GM19099 (cell line): ENCODE measurements around the gene FLT1.

ENCODE experiments used
- POLR2A ChIP-seq: IDR thresholded peaks from 3 replicates; pipeline ENCODE4 v1.6.1; 2011; ENCODE audit warnings: low read depth; ENCODE audit not compliant: insufficient read length; ENCODE audit errors: extremely low read depth

FLT1 gene

GRCh38 chr13:28463481-28463880, 31.4 kb downstream of the FLT1 start:
- TF ChIP-seq POLR2A: no peak

- TF ChIP-seq POLR2A: no peak
These were observed 35.0 kb downstream of the FLT1 start for GRCh38 chr13:28459911-28460310.

- no peak for TF ChIP-seq POLR2A
These were observed 36.3 kb downstream of the FLT1 start for GRCh38 chr13:28458608-28459007.

GRCh38 chr13:28458051-28458450, 36.9 kb downstream of the FLT1 start:
- no peak for TF ChIP-seq POLR2A

- TF ChIP-seq POLR2A: no peak
These were observed 37.4 kb downstream of the FLT1 start for GRCh38 chr13:28457521-28457920.

GRCh38 chr13:28455580-28456194, 39.2 kb downstream of the FLT1 start:
- TF ChIP-seq POLR2A: no peak

GRCh38 chr13:28452755-28453154, 42.2 kb downstream of the FLT1 start:
- no peak for TF ChIP-seq POLR2A

GRCh38 chr13:28451482-28452217, 43.3 kb downstream of the FLT1 start:
- no peak for TF ChIP-seq POLR2A

- no peak for TF ChIP-seq POLR2A
These were observed 44.8 kb downstream of the FLT1 start for GRCh38 chr13:28449826-28450773.

- no peak for TF ChIP-seq POLR2A
These were observed 46.1 kb downstream of the FLT1 start for GRCh38 chr13:28448651-28449358.

- TF ChIP-seq POLR2A: no peak
These were observed 46.9 kb downstream of the FLT1 start for GRCh38 chr13:28447989-28448388.

GRCh38 chr13:28447206-28447605, 47.7 kb downstream of the FLT1 start:
- no peak for TF ChIP-seq POLR2A

- no peak for TF ChIP-seq POLR2A
These were observed 52.1 kb downstream of the FLT1 start for GRCh38 chr13:28442839-28443238.

GRCh38 chr13:28441529-28441928, 53.4 kb downstream of the FLT1 start:
- no peak for TF ChIP-seq POLR2A
